GM21576 (cell line): ENCODE data around the gene APPBP2.
"Not testable (repeated sequence)": the region's sequence is repeated elsewhere in the genome, so short reads cannot be mapped to it uniquely, and the experiment has no call there.

Experiments
- ATAC-seq: cut with Tn5 transposase; IDR thresholded peaks from one replicate; pipeline ENCODE4 v1.9.1; 2021; ENCODE audit warnings: mild to moderate bottlenecking, moderate library complexity; ENCODE audit not compliant: unreplicated experiment

Gene APPBP2

DNA sequence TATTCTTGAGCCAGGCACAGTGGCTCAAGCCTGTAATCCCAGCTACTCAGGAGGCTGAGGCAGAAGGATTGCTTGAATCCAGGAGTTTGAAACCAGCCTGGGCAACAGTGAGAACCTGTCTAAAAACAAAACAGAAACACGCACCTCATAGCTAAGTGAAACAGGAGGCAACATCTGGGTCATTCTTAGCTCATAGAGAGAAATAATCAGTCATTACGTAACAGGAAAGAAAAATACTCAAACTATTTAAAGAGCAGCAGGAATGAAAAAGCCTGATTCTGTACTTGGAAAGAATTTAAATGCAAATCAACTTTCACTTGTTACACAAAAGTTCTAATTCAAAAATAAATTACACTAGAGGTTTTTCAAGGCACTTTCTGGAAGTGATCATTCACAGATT is 86.5 kb downstream of the APPBP2 start:
- ATAC-seq: no peak

DNA sequence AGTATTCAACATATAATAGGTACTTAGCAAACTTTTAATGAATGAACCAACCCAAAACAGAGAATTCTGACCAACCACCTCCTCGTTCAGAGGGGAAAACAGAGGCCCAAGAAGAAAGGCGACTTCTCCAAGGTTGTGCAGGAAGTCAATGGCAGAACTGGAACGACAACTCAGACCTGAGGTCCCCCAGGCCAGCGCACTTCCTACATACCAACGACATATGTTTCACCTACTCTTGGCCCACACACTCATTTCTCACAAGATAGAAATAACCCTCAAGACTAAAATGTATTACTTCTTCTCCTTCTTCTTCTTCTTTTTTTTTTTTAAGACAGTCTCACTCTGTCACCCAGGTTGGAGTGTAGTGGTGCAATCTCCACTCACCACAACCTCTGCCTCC is 89.4 kb downstream of the APPBP2 start:
- no peak for ATAC-seq

DNA sequence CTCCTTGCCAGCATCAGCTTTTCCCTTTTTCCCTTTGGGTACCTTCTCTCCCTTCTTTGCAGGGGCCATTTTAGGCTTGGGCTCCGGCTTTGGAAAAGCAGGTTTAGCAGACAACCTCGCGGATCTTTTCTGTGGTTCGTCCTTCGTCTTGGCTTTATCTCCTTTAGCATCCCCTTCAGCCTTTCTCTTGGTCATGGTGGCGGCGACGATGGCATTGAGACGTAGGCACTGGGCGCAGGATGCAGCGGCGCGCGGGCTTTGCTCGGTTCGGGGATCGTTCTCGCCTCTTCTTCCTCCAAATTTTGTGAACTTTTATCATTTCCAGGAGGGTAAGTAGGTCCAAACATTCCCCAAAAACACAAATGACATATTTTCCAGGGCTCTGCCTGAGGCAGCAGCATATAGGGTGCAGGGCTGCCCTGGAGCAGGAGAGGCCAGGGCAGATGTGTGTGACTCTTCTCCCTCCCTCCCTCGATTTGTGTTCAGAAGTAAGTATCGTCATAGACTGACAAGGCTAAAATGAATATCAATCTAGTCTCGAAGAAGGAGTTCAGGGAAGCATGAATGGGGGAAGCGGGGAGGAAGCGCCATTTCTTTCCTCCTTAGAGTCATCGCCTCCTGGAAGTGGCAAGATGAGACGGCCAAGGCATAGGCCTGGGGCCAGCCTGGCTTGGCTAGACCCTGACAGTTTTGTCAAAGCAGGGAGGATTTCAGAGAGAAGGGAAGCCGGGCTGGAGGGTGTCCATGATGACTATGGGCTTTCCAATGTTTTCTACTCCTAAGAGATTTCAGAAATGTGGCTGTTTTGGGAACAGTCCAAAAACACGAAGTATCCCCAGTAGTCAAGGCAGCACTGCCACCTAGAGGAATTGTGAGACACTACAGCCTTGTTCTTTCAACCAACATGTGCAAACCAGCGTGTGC is 90.5 kb downstream of the APPBP2 start:
- no peak for ATAC-seq

DNA sequence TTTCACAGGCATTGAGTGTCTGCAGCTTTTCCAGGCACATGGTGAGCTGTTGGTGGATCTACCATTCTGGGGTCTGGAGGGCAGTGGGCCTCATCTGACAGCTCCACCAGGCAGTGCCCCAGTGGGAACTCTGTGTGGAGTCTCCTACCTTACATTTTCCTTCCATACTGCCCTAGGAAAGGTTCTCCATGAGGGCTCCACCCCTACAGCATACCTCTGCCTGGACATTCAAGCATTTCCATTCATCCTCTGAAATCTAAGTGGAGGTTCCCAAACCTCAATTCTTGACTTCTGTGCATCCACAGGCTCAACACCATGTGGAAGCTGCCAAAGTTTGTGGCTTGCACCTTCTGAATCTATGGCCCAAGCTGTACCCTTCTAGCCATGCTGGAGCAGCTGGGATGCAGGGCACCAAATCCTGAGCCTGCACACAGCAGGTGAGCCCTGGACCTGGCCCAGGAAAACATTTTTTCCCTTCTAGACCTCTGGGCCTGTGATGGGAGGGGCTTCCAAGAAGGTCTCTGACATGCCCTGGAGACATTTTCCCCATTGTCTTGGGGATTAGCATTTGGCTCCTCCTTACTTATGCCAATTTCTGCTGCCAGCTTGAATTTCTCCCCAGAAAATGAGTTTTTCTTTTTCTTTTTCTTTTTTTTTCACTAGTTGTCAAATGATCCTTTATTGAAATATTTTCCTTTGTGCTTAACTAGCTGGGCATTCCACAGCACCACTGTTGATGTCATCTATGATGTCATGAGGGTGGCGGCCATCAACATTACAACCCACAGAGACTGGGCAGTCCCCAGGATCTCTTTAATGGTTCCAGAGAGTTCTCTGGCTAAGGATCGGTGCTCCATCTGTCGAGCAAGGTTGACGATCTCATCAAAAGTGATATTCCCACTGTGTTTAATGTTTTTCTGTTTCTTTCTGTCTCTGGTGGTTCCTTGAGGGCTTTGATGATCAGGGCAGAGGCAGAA is 92.7 kb downstream of the APPBP2 start:
- not testable (repeated sequence) for ATAC-seq

DNA sequence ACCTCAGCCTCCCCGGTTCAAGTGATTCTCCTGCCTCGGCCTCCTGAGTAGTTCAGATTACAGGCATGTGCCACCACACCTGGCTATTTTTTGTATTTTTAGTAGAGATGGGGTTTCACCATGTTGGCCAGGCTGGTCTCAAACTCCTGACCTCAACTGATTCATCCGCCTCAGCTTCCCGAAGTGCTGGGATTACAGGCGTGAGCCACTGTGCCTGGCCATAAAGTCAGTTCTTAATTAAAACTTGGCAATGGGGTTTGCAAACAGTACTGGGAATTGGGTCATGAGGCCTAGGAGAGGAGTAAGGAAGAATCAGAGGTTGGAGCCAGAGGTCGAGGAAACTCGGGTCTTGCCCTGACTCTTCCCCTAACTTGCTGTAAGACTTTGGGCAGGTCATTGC is 95.5 kb downstream of the APPBP2 start:
- not testable (repeated sequence) for ATAC-seq

DNA sequence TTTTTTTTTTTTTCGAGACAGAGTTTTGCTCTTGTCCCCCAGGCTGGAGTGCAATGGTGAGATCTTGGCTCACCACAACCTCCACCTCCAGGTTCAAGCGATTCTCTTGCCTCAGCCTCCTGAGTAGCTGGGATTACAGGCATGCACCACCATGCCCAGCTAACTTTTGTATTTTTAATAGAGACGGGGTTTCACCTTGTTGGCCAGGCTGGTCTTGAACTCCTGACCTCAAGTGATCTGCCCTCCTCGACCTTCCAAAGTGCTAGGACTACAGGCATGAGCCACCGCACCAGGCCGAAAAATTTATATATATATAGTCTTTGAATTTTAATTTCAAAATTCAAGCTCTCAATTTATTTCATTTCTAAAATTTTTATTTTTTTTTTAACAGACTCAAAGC is 97.6 kb downstream of the APPBP2 start:
- ATAC-seq: not testable (repeated sequence)

DNA sequence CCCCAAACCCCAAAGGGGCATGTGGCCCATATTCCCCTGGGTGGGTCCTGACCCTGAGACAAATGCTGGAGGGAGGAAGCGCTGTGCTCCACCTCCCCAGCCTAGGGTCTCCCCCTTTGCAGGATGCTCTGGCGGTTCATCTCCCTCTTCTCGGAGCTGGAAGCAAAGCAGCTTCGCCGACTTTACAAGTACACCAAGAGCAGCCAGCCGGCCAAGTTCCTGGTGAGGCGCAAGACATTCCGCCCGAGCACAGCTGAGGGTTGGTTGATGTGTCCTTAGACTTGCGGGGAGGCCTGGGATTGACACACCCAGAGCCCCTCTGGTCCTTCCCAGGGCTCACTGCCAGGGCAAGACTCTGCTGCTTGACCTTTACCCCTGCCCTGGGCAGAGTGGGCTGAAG is 99.4 kb downstream of the APPBP2 start:
- ATAC-seq: no peak

DNA sequence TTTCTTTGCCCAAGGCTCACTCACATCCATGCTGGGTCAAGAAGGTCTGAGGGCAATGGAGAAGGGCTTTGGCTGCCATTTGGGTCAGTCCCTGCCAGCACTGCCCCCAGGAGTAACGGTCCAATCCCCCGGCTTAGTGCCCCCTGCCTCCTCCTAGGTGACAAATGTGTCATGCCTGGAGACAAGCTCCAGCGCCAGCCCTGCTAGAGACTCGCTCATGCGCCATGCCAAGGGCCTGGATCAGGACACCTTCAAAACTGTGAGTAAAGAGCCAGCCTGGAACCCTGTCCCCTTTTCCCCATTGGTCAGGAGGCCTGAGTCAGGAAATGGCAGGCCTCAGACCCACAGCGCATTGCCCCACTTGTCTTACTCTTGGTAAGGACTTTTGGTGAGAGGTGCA is 100.4 kb downstream of the APPBP2 start:
- no peak for ATAC-seq

DNA sequence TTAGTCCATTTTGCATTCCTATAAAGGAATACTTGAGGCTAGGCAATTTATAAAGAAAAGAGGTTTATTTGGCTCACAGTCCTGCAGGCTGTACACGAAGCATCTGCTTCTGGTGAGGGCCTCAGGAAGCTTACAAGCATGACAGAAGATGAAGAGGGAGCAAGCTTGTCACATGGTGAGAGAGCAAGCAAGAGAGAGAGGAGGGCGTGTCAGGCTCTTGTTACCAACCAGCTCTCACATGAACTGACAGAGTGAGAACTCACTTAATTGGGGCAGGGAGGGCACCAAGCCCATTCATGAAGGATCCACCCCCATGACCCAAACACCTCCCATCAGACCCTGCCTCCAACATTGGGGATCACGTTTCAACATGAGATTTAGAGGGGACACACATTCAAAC is 102.2 kb downstream of the APPBP2 start:
- no peak for ATAC-seq

DNA sequence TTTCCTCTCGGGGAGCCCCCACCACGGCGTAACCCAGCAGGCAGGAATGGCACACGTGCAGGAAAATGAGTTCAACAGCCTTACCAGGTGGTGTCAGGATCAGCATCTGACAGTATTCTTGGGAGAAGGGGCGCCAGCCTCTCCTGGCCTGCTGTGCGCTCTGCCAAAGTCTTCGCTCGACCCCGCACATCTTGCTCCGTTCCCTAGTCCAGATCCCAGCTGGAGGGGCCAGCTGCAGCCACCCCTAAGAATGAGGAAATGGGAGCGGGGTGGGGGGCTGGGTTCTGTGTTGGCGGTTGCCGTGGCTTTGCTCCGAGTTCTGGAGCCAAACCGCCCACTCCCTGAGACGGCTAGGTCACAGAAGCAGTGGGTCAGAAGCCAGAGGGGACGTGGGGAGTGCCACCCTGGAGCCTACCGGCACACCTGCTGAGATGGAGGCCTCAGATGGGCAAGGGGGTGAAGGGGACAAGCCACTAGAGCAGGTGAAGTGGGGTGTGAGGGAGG is 103.8 kb downstream of the APPBP2 start, which contains the start of gene CHCT1:
Gene CHCT1, plus strand, starts transcription at position 328 of the 504 bp plus-strand sequence. Its CDS starts 104 bp downstream, at position 432.
- no peak for ATAC-seq

DNA sequence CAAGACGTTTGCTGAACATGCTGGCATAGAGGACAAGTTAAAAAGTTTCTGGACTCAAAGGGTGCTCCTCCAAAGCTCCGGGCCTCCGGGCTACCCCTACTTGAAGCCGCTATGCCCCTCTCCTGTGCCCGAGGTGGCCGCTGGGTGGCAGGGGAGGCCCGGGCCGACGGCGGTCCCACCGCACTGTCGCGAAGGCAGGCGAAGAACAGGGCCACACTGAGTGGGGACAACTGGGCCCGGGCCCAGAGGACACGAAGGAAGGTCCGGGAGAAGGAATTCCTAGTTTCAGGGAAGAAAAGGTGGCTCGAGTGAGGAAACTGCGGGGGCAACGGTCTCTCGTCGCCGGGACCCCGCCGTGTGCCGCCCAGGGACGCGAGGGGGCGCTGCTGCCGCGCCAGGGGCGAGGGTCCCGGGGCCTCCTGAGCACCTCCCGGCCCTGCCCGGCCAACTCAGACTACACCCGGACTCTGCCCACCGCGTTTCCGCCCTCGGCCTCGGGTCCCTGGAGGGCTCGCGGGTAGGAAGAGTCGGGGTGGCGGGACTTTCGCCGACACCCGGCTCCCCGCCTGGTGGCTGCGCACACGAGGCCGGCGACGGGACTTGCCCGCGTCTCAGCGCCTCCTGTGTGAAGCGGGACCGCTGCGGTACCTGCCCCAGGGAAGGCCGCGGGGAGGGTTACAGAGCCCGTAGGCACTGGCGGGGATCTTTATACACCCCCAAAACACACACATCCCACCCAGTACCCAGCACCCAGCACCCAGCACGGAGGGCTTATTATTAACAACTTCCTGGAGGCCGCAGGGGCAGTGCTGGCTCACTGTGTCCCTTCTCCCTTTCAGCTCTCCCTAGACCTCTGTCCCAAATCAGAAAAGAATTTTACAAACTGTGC is 104.5 kb downstream of the APPBP2 start:
- peak; percentile 81 for ATAC-seq

DNA sequence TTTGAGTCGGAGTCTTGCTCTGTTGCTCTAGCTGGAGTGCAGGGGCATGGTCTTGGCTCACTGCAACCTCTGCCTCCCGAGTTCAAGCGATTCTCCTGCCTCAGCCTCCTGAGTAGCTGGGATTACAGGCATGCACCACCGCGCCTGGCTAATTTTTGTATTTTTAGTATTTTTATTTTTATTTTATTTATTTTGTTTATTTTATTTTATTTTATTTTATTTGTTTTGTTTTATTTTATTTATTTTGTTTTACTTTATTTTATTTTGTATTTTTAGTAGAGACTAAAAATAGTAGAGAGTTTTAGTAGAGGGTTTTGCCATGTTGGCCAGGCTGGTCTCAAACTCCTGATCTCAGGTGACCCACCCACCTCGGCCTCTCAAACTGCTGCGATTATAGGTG is 106.2 kb downstream of the APPBP2 start:
- ATAC-seq: not testable (repeated sequence)

DNA sequence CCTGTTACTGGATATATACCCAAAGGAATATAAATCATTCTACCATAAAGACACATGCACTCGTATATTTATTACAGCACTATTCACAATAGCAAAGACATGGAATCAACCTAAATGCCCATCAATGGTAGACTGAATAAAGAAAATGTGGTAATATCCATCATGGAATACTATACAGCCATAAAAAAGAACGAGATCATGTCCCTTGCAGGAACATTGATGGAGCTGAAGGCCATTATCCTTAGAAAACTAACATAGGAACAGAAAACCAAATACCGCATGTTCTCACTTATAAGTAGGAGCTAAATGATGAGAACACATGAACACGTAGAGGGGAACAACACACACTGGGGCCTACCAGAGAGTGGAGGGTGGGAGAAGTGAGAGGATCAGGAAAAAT is 107.0 kb downstream of the APPBP2 start:
- not testable (repeated sequence) for ATAC-seq

DNA sequence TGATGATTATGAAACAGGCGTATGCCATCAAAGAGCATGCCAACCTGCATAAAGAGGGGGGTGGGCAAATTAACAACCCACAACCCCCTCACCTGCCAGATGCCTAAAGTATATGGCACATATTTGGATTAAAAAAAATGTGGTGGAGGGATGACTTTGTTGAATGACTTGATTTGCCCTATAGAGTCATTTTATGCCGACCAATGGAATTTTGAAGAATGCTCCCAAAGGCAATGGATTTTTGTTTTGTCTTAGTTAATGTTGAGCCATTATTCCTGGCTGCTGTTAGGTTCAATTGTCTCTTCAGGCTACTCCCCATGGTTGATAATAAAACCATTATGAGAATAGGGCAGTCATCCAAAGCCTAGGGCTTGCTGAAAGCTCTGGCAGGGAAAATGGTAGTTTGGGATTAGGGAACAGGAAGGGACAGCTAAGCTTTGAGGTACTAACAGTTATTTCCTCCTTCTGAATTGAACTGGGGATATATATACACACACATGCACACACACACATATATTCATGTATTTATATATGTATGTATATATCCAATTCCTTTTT is 109.6 kb downstream of the APPBP2 start:
- no peak for ATAC-seq

DNA sequence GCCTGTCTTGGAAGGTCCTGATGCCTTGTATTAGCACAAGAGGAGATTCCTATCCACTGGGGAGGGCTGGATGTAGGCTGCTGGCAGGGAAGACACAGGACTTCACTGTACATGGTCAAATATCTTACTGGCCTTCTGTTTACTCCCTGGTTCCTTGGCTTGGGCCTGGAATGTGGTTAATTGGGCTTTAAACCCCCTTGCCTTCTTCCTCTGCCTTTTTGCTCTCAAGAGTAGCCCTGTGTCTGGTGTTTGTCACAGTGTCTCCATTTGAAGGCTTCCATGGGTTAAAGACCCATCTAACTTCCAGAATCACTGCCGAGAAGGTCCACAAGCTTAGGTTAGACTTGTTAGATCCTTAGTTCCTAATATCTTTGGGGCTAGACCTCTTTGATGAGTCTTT is 110.9 kb downstream of the APPBP2 start:
- ATAC-seq: no peak

DNA sequence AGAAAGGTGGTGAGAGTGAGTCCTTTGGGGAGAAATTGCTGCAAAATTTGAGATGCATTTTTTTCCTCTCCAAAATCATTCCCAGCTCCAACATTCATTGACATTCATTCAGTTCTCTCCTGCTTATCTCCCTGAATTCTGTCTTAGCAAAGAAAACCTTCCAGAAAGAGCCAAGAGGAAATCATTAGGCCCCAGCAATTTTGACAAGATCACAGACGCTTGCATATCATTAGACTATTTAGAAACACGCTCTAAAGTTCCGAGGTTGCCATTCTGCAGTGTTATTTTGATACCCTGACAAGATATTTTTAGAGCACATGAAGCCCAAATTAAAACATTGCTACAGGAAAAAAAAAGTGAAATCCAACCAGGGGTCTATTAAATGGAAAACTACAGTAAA is 113.3 kb downstream of the APPBP2 start:
- ATAC-seq: no peak

DNA sequence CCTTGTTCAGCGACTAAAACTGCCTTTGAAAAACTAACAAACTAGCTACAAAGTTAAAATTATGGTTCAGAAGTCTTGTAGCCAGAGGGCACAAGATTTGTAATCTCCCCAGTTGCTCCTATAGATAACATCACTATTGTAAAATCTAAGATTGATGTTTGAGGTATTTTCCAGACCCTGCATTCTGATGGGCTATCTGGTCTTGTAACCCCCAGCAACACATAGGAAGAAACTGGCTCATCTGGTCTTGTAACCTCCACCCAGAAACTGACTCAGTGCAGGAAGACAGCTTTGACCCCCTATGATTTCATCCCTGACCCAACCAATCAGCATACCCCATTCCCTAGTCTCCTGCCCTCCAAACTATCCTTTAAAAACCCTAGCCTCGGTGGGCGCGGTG is 116.0 kb downstream of the APPBP2 start:
- ATAC-seq: no peak

DNA sequence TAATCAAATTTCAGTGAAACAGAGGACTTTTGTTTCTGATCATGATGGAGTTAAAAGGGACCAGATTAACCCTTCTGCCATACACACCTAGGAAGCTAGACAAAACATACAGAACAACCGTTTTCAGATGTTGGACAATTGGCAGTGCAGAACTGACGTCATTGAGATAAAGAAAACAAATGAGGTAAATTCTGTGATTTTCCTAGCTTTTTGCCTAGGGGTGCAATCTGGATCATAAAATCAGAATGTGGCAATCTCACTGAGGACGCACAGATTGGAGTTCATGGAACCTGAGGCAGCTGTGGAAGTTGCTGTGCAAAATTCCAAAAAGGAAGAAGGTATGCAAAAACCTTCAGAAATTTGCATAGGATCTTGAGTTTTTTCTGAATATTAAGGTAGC is 119.2 kb downstream of the APPBP2 start:
- ATAC-seq: no peak

DNA sequence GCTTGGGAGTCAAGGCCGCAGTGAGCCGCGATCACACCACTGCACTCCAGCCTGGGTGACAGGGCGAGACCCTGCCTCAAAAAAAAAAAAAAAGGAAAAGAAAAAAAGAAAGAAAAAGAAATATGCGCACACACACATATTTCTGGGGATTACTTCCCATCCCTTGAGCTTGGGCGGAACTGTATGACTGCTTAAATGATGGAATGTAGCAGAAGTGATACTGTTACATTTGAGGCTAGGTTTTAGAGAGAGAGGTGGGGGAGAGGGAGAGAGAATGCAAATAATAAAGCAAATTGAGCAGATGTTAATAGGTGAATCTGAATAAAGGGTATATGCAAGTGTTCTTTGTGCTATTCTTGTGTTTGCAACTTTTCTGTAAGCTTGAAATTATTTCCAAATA is 122.1 kb downstream of the APPBP2 start:
- no peak for ATAC-seq

DNA sequence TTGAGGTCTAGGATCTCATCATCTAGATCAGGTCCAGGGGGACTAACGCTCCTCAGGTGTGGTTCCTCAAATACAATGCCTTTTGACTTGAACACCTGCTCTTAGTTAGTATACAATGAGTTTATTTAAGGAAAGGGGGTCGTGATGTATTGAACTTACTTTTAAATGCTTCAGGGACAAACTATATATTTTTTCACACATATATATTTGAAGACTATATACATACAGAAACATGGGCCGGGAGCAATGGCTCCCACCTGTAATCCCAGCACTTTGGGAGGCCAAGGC is 122.6 kb downstream of the APPBP2 start:
- ATAC-seq: no peak
